ENCODE data around the gene ABCA13.

The ABCA13 gene

DNA sequence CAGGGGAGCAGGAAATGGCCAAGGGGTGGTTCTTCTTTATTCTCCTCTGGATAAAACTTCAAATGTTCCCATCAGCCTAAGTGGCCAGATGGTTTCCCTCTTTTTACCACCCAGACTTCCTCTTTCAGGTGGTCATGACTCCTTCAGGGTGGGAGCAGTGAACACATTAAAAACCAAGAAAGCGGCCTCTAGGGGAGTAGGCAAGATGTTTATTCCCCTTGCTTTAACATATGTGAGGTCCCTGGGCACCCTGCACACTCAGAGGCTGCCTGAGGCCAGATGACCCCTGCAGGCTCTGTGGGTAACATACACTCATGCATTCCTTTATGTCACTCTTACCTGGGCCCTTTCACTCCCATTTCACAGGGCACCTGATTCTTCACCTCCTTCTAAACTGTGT, 357.4 kb downstream of the ABCA13 start:
- DNase-seq: no peak

DNA sequence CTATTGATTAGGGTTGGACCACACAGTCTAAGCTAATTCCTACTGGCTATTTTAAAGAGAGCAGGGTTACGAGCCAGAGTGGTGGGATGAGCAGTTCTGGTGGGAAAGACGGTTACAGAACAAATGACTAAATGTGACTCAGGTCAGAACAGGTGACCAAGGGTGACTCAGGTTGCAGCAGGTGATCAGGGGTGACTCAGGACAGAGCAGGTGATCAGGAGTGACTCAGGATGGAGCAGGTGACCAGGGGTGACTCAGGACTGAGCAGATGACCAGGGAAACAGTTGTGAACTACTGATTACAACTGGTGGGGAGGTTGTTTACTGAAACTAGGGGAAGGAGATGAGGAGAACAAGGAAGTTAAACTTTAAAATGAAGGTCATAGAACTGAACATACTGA, 366.3 kb downstream of the ABCA13 start:
- no peak for DNase-seq

DNA sequence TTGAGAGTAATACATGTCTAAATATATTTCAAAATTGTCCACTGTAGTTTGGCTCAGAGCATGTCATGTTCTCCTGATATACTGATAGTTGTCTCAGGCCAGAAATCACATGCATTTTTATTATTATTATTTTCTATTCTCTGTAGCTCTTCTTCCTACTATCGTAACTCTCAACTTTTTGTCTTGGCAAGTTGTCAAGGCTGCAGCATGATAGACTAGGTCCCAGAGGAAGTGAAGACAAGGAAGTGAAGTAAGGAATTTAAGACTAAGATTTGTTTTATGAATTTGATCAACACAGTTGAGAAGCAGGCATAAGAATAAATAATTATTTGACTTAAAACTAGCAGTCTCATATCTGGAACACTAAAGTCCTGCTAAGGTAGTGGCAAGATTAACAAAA, 369.5 kb downstream of the ABCA13 start:
- DNase-seq: no peak

DNA sequence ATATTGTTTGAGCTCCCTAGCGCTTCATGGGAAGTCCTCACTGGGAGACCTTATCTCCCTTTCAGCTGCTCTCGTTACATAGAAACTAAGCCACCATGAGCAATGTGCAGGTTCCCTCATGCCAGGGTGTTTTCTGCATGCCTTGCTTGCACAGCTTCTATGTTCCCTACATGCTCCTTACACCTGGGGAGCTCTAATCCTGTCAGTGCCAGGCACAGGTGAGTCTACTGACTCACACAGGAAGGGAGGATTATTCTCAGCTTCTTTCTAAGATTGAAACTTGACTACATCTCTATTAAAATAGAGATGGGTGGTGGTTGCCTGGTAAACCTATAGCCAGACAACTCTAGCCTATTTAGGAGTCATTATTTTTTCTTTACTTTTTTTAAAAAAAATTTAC, 377.4 kb downstream of the ABCA13 start:
- no peak for DNase-seq

DNA sequence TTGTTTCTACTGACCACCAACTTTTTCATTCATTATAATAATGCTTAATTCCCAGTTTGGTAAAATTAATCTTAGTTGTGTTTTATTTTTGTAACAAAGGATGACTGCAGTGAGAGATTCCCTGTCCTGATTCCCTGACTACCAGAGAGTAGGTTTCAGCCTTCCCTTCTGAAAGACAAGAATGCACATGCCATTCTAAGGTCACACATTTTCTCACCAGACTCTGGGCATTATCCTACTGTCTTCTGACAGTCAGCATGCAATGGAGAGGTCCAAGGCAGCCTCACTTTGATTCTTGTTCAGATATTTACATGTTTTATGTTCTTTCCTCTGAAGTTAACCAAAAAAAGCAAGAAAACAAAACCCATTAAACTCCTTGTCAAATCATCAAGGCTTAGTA, 380.4 kb downstream of the ABCA13 start:
- no peak for DNase-seq

DNA sequence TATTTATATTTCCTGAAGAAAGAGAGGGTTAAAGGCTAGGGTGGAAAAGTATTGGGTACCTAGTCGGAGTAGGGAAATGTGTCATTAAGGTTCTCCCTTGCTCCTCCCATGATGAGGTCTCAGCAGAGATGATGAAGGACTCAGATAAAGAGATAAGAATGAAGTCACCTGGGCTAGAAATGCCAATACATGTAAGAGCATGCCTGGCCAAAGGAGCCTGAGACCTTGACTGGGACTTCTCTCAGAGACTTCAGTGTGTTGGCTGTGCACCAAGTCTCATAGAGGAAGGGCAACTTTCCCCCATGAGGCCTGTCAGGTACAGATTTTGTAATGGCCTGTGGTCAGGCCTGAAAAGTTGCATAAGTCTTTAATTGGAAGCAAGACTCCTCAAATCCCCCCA, 392.1 kb downstream of the ABCA13 start:
- no peak for DNase-seq

DNA sequence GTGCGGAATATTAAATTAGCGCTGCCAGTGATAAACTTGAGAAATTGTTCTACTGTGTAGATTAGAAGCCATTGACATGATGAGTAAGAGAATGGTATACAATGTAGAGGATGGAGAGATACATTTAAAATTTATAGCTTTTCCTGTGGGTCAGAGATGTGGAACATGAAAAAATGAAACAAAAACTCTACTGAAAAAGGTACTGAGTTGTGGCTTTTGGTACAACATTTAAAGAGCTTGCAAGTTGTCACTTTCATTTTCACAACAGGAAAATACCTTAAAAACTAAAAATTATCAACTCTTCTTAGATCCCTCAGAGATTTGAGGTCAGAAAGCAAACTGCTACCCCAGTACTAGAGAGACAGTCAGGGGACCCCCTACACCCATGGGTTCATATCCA, 404.3 kb downstream of the ABCA13 start:
- no peak for DNase-seq

DNA sequence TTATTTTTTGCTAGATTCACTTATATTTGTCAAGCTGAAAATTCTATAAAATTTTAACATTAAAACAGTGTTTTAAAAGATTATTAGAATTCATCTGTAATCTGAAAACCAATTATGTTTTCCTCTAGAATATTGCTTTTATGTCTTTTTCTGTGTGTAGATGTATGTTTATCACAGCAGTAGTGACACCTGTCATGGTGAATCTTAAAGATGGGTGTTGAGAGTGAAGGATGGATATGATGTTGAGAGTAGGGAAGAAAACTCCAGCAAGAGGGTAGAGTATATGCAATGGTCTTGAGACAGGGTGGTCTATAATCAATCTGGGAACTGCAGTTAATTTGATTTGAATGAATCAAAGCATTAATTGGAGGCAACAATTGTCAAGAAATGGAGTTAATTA, 416.2 kb downstream of the ABCA13 start:
- no peak for DNase-seq

DNA sequence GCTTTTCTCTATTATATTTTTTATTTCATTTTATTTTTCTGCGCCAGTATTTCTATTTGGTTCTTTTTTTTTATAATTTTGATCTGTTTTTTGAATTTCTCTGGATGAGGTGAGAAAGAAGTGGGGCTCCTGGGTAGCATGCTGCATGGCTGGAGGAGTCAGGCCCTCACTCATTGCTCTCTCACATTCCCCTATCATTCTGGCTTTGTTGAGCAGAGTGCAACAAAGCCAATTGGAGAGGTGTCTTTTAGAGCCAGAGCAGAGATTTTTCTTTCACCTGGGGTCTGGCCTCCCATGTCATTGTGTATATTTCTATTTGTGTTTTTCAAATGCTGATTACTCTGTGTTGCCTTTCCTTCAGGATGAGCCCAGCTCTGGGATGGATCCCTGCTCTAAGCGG, 423.1 kb downstream of the ABCA13 start:
- DNase-seq: no peak

DNA sequence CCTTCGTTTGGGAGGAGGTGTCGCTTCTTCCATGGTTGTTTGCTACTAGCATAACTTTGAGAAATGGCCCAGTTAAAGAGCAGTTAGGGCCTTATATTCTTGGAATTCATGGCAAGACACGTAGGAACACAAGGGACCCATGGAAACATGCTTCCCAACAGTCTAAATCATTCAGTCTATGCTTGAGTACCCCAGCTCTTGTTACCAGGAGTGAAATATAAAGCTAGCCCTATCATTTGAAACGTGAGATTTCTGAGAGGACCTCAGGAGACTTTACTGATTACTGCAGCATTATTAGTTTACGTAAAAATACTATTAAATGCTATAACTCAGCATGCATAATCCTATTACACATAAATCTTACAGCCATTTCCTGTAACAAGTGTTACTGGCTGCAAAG, 424.5 kb downstream of the ABCA13 start:
- no peak for DNase-seq

DNA sequence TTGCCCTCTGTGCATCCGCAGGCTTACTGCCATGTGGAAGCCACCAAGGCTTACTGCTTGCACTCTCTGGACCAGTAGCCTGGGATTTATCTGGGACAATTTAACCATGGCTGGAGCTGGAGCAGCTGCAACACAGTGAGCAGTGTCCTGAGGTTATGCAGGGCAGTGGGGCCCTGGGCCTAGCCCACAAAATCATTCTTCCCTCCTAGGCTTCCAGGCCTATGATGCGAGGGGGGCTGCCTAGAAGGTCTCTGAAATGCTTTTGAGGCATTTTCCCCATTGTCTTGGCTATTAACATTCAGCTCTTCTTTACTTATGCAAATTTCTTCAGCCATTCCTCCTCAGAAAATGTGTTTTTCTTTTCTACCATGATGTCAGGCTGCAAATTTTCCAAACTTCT, 439.4 kb downstream of the ABCA13 start:
- no peak for DNase-seq

DNA sequence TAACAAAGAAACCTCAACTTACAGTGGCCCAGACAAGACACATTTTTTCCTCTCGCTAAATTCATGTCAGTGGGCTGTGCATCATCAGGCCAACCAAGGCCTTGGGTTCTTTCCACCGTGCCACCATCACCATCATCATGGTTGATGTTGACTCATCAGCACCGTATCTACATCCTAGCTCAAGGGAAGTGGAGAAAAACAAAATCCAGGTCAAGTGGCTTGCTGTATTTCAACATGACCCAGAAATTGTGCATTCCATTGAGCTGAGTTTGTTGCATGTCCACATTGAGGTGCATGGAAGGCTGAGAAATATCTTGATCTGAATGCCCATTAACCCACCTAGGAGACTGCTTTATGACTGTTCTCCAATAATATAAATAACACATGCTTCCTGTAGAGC, 440.7 kb downstream of the ABCA13 start:
- DNase-seq: no peak

DNA sequence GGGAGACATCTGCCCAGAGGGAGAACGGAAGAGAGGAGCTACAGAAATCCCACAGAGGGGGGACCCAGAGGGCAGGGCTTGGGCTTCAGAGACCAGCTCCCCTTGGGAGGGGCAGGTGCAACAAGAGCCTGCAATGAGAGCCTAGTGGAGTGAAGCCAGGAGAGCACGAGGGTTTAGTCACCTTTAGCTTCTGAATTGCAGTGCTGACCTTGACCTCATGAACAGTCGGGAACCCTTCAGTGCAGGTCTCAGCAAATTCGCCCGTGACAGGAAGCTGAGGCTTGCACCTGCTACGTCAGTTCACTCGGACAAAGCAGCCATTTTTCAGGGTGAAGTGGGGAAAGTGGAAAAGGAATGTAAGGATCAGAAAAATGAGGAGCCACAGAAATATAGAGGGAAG, 446.2 kb downstream of the ABCA13 start:
- DNase-seq: no peak

DNA sequence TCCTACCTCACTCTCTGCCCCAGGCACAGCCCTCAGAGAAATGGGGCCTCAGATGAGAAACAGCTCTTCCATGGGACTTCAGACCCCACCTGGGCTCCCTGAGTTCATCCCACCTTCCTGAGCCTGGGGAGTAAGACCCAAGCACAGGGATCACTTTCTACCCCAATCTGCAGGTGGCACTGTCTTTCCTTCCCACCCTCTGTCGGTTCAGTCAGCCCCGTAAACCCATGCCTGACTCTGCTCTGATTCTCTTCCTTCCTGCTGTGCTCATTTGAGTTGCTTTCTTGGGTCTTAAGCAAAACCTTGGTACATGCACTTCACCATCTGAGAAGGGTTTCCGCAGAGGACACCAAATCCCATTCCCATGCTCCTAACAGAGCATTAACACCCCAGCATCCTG, 446.7 kb downstream of the ABCA13 start:
- DNase-seq: no peak

DNA sequence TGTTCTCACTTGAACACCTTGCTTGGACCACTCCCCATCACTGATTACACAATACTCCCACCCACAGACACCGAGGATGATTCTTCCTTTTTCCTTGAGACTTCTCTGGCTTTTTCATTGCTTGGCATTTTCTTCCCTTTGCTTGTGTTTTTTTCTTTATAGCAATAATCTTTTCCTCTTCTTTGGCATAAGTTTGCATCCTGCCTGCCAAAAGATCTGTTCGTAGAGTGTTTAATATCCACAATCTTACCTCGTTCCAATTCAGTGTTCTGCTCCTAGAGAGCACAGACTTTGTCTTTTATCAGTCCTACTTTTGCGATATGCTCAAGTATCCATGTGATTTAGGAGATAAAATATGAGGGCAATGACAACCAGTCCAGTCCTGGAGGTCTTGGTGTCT, 449.8 kb downstream of the ABCA13 start:
- DNase-seq: no peak

DNA sequence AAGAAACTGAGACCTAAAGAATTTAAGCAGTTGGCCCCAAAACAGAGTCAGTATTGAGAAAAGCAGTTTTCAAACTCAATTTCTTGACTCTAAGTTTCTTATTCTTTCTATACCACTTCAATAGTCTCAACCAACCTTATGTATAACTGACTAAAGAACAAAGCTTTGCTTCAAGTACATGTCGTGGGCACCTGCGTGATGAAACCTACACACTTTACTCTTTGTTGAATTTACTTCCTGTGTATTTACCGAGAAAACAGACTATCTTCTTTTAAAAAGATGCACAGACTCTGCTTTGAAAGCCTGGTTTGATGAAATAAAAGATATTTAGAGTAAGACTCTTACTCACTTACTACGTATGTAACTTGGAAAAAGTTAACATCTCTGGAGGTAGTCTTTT, 455.9 kb downstream of the ABCA13 start:
- DNase-seq: no peak

DNA sequence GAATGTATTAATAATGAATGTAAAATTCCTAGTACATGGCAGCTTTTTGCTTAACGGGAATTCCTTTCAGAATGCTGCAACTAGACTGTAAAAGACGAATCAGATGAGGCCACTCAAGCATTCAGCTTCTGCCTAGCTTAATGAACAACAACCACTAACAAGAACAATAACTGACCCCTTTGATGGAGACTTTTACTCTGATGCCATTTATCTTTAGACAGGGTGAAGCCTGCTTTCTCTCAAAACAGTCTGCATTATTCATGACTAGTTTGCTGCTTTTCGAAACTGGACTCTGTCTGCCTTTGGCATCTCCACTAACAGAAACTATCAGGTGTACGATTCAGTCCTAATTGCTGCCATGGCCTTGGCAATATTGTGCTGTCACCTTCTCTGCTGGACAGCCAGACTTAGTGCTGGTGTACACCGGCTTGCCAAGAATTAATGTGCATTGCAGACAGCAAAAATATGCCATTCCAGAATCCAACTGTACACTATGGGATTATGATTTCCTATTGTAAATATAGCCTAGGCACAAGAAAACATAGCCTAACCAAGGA, 457.6 kb downstream of the ABCA13 start:
- DNase-seq: no peak

DNA sequence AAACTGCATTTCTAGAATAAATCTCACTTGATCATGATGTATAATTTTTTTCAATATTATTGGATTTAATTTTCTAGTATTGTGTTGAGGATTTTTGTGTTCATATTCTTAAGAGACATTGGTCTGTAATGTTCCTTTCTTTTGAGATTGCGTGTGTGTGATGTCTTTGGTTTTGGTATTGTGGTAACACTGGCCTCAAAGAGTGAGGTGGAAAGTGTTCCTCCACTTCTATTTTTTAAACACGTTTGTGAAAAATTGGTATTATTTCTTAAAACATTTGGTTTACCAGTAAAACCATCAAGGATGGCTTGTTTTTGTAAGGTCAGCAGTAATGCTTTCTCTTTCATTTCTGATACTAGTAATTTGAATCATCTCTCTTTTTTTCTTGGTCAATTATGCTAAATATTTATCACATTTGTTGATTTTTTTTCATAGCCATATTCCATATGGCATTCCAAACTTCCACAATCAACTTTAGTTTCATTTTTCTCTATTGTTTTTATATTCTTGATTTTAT, 462.9 kb downstream of the ABCA13 start:
- no peak for DNase-seq

DNA sequence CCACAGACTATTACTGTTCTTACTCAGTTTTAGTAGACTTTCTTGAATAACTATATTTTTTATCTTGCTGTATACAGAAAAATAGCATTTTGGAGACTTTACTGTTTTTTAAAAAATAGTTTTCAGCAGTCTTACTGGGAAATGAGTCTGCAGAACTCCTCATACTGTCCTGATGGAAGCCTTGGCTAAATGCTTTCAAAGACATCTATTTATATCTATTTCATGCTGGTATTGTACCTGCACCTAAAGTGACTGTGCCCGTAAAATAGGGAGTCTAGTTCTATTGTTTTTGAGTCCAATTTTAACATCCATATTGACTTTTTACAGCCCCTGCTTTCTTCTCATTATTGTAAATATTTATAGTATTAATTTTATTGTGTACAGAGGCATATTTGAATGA, 464.5 kb downstream of the ABCA13 start:
- DNase-seq: no peak

DNA sequence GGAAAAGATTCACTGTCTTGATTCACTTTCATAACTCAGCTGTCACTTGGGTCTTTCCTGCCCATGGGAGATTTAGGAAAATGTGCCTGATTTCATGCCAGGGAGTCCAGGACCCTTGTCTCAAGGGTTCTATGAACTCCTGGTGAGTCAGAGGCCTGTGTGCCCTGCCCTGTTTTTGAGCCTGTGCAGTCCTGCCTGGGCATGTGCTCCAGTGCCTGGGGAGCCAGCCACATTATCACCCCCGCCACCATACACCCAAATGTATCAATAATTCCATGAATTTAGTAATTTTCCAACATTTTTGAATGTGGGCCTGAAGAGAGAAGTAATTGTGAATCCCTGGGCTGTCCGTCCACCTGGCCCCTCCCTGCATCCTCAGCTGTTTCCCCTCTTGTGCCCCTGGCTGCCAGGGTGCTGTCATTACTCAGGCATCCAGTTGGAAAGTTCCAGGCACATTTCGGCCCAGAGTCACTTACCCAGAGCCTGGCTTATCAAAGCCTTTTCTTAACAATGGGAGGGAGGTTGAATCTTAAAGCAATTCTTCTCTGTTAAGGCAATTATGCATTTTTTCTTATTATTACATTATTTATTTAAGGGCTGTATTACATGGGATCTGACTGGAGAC, 465.2 kb downstream of the ABCA13 start:
- DNase-seq: no peak

DNA sequence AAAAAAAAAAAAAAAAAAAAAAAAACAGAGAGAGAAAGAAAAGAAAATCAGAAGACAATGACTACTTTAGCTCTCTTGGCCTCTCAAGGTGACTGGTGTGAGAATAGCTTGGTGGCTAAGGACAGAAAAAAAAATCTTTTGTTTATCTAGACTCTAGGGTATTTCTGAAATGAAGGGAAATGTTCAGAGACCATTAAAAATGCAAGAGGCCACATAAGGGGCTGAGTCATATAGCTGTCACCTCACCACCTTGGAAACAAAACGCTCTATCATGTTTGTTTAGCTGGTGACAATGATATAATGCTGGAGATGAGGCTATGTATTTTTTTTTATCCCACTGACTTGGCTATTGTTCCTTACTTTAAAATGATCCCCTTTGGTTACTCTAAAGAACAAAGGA, 466.1 kb downstream of the ABCA13 start:
- no peak for DNase-seq

DNA sequence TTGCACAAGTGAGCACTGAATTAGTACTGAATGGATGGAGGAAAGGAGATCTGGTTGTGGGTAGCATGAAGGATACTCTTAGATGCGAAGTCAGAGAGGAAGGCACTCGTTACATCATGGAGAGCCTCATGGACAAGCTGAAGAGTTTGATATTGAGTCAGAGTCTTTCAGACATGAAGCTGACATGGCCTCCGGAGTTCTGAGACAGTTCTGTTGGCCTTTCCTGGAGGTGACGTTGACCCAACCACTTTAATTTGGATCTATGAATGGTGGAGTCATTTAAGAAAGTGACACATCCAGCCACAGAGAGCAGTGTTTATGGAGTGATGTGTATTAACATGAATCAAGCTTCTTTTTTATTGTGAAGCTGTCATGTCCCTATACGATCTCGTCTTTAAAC, 466.8 kb downstream of the ABCA13 start:
- DNase-seq: no peak

DNA sequence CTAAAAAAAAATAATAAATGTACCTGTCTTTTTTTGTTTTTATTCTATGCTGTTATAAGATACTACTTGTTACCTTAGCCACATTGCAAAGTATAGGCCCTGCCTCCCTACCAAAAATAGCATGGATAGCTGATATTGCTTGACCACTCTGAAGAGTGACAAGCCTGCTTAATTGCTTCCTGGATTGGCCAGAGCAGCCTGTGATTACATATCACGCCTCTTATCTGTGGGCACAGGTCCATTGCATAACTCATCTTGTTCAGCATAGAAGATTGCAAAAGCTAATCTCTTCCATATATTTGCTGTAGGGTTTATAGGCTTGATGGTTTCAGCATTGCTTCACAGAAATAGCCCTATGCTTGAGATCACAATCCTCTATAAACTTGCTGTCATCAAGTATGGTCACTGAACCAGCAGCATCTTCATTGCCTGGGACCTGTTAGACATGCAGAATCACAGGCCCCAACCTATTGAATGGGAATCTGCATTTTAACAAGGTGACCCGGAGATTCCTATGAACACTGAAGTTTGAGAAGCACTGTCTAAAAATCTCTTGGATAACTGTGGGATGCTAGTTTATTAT, 472.3 kb downstream of the ABCA13 start:
- no peak for DNase-seq

DNA sequence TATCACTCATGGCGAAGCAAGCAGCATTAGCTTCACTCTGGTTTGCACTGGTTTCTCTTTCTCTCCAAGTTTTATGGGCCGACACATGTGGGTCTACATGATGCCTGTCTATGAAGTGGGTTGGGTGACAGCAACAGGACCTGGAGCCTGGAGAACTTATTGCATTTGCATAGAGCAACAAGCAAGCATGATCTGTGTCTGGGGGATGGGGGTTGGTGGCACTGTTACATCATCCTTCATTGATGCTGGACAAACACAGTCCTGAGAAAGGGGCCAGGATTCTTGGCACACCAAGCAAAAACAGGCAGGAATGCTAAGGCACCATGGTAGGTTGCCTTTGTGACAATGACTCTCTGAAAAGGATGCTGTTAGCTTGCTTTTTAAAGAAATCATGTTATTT, 486.9 kb downstream of the ABCA13 start:
- no peak for DNase-seq

DNA sequence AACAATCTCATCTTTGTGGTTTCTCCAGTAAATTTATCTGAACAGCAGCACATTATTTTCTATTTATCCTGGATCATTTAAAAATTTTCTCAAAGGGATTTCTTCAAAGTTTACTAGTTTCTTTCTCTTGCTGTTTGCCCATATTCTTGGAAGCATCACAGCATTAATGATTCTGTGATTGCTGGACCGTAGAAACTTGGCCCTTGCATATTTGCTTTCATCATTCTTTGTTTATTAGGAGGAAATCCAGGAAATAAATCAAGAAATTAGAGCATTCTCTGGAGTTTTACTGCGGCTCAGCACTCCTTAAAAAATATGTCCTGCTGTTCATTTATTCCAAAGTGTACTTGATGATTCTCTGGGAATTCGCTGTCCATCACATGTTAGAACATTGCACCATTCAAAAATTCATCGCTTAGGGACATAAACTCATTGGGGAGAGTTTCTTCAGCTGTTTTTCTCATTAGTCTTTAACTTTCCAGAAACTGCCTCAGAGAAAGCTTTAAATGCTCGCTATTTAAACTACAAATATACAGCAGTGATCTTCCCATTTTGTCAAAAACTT, 489.1 kb downstream of the ABCA13 start:
- DNase-seq: no peak

Measured in GDM1 (cell line).